AG09309 (cell line): Measurements from ENCODE around the gene MRPL11.

Experiments used
- DNase-seq: peaks from one replicate; pipeline ENCODE4 v3.0.0-alpha.2; 2010; ENCODE audit warnings: low read depth
- H3K4me3 ChIP-seq: 2 replicates; pipeline ENCODE4 v1.5.1; 2011; ENCODE audit warnings: mild to moderate bottlenecking, low read depth, low read length, moderate library complexity; ENCODE audit not compliant: control insufficient read depth
- CTCF ChIP-seq: IDR thresholded peaks from 2 replicates; pipeline ENCODE4 v1.5.1; 2011; ENCODE audit warnings: mild to moderate bottlenecking, low read depth, low read length, inconsistent platforms; ENCODE audit not compliant: insufficient read depth, control insufficient read depth; ENCODE audit errors: missing control alignments

The MRPL11 gene

GRCh38 chr11:66393954-66394353, 44.7 kb downstream of the MRPL11 start:
- TF ChIP-seq CTCF = no peak

GRCh38 chr11:66391322-66391721, 47.3 kb downstream of the MRPL11 start:
- TF ChIP-seq CTCF = no peak
- no peak for DNase-seq
- H3K4me3 ChIP-seq = no peak overlapping the region

More at GRCh38 chr11:66393954-66394353, 44.7 kb downstream of the MRPL11 start:
- no peak for DNase-seq
- no peak overlapping the region for H3K4me3 ChIP-seq

GRCh38 chr11:66388780-66389386, 49.8 kb downstream of the MRPL11 start:
- DNase-seq = no peak
- peak; percentile 88 for TF ChIP-seq CTCF
- H3K4me3 ChIP-seq = no peak overlapping the region

GRCh38 chr11:66386171-66387069, 52.2 kb downstream of the MRPL11 start:
- peak overlapping the region; percentile 6 for H3K4me3 ChIP-seq
- peak; percentile 94 for TF ChIP-seq CTCF
- peak; percentile 66 for DNase-seq
